Mesenchymal stem cell (in vitro differentiated cells and primary cell): ENCODE data around the gene PSTPIP1.

Source experiments
- DNase-seq: peaks from one replicate; pipeline ENCODE4 v3.0.0-alpha.2; 2013
- H2AFZ ChIP-seq: one replicate; pipeline ENCODE4 v1.6.1; 2013; ENCODE audit warnings: low read depth, mild to moderate bottlenecking, control low read depth, inconsistent platforms, low read length, moderate library complexity
- H2AK5ac ChIP-seq: 2 replicates; pipeline ENCODE4 v1.6.1; 2013; ENCODE audit warnings: low read length, moderate library complexity, mild to moderate bottlenecking, inconsistent platforms; ENCODE audit not compliant: severe bottlenecking
- H2BK120ac ChIP-seq: one replicate; pipeline ENCODE4 v1.6.1; 2013; ENCODE audit warnings: low read depth, mild to moderate bottlenecking, inconsistent platforms, low read length, moderate library complexity
- H2BK12ac ChIP-seq, 2 experiments: one replicate each; pipeline ENCODE4 v1.6.1; 2013; ENCODE audit warnings: inconsistent platforms in 2 of 2, low read length in 2 of 2, mild to moderate bottlenecking in 2 of 2, moderate library complexity in 2 of 2, control low read depth in 1 of 2
- H2BK15ac ChIP-seq: one replicate; pipeline ENCODE4 v1.6.1; 2013; ENCODE audit warnings: mild to moderate bottlenecking, low read depth, inconsistent platforms; ENCODE audit not compliant: poor library complexity, severe bottlenecking
- H2BK5ac ChIP-seq: 2 replicates; pipeline ENCODE4 v1.6.1; 2013; ENCODE audit warnings: low read depth, mild to moderate bottlenecking, low read length, control low read depth, inconsistent platforms; ENCODE audit not compliant: poor library complexity, severe bottlenecking
- H3K14ac ChIP-seq, 2 experiments: one replicate each; pipeline ENCODE4 v1.6.1; 2013; ENCODE audit warnings: inconsistent platforms in 2 of 2, low read length in 2 of 2, control low read depth in 1 of 2, mild to moderate bottlenecking in 1 of 2, moderate library complexity in 1 of 2
- H3K18ac ChIP-seq, 2 experiments: one replicate each; pipeline ENCODE4 v1.6.1; 2013; ENCODE audit warnings: inconsistent platforms in 2 of 2, low read length in 2 of 2, control low read depth in 1 of 2, low read depth in 1 of 2, mild to moderate bottlenecking in 1 of 2
- H3K23ac ChIP-seq, 2 experiments: one replicate each; pipeline ENCODE4 v1.6.1; 2013; ENCODE audit warnings: inconsistent platforms in 2 of 2, low read length in 2 of 2, mild to moderate bottlenecking in 2 of 2, moderate library complexity in 2 of 2, control low read depth in 1 of 2
- H3K27ac ChIP-seq: 2 replicates; pipeline ENCODE4 v1.5.1; 2013; ENCODE audit warnings: mild to moderate bottlenecking, moderate library complexity, low read length, control low read depth, inconsistent platforms; ENCODE audit not compliant: poor library complexity, severe bottlenecking
- H3K27me3 ChIP-seq, 2 experiments: 2 replicates each; pipeline versions ENCODE4 v1.6.1 to v1.7.0; 2013; ENCODE audit warnings: low read length in 2 of 2, mild to moderate bottlenecking in 2 of 2, moderate library complexity in 2 of 2, control low read depth in 1 of 2, inconsistent platforms in 1 of 2; ENCODE audit not compliant: control insufficient read depth in 1 of 2, insufficient read depth in 1 of 2
- H3K36me3 ChIP-seq, 2 experiments: 2 replicates each; pipeline versions ENCODE4 v1.6.1 to v1.7.0; 2013; ENCODE audit warnings: low read length in 2 of 2, control low read depth in 1 of 2, inconsistent platforms in 1 of 2, low read depth in 1 of 2, mild to moderate bottlenecking in 1 of 2; ENCODE audit not compliant: insufficient read depth in 2 of 2, control insufficient read depth in 1 of 2
- H3K4ac ChIP-seq, 2 experiments: one replicate each; pipeline ENCODE4 v1.6.1; 2013; ENCODE audit warnings: inconsistent platforms in 2 of 2, low read length in 2 of 2, mild to moderate bottlenecking in 2 of 2, moderate library complexity in 2 of 2, control low read depth in 1 of 2, low read depth in 1 of 2
- H3K4me1 ChIP-seq: 2 replicates; pipeline ENCODE4 v1.6.1; 2013; ENCODE audit warnings: low read depth, low read length, control low read depth; ENCODE audit not compliant: control insufficient read depth, insufficient read depth
- H3K4me2 ChIP-seq: 2 replicates; pipeline ENCODE4 v1.6.1; 2013; ENCODE audit warnings: low read length, mild to moderate bottlenecking, inconsistent platforms; ENCODE audit not compliant: poor library complexity, severe bottlenecking
- H3K4me3 ChIP-seq, 2 experiments: 2 replicates each; pipeline versions ENCODE4 v1.5.1 to v1.7.0; 2013; ENCODE audit warnings: low read length in 2 of 2, mild to moderate bottlenecking in 2 of 2, control low read depth in 1 of 2, low read depth in 1 of 2; ENCODE audit not compliant: insufficient read depth in 1 of 2
- H3K79me1 ChIP-seq: replicated peaks from 2 replicates; pipeline ENCODE4 v1.6.1; 2013; ENCODE audit warnings: mild to moderate bottlenecking, control low read depth, low read length, inconsistent platforms; ENCODE audit not compliant: poor library complexity, severe bottlenecking
- H3K9ac ChIP-seq: 2 replicates; pipeline ENCODE4 v1.7.0; 2013; ENCODE audit warnings: mild to moderate bottlenecking, low read length, moderate library complexity
- H3K9me3 ChIP-seq: 2 replicates; pipeline ENCODE4 v1.7.0; 2013; ENCODE audit warnings: mild to moderate bottlenecking, low read length; ENCODE audit not compliant: control insufficient read depth
- H4K8ac ChIP-seq: one replicate; pipeline ENCODE4 v1.6.1; 2013; ENCODE audit warnings: inconsistent platforms, mild to moderate bottlenecking, low read length, moderate library complexity
- H4K91ac ChIP-seq: one replicate; pipeline ENCODE4 v1.6.1; 2013; ENCODE audit warnings: mild to moderate bottlenecking, low read length, inconsistent platforms
- WGBS: methylation state at CpG from one replicate; pipeline ENCODE4 v1.1.7; 2013; ENCODE audit warnings: mixed read lengths; 5-methylcytosine and 5-hydroxymethylcytosine counted together

Gene PSTPIP1

DNA sequence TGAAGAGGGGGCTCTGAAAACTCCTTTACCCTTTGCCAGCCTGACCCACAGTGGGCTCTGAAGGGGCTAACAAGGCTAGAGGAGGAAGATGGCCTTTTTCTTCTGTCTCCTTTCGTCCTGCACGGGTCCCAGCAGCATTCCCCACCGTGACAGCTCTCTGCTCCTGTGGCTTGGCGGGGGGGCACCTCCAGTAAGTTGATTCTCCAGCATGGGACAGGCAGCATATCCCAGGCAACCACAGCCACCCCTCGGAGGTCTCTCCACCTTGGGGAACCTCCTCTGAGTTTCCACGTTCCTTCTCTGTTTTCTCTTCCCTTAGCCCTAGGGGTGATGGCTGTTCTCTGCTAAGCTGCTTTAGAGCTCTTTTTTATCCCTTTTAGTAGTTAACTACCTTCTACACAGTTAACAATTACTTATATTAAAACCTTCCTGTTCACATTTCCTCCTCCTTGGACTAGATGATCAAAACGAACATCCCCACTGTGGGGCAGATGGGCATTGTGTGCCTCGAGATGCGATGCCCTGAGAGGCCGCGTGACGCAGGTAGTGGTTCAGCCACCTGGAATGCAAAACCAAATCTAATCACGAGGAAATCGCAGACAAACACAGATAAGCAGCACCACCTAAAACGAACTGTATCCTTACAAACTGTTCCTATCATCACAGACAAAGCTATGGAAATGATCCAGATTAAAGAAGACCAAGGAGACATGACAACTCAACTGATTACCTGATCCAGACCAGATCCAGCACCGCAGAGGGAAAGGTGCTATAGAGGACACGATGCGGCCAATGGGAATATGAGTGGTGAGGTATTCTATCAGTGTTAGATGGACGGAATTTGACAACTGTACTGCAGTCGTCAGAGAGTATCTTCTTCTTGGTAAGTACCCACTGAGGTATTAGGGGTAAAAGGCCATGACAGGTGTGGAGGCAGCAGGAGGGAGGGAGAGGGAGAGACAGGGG is 48.3 kb downstream of the PSTPIP1 start:
- Histone ChIP-seq H2BK15ac (no peak overlapping the region), H3K9ac (no peak overlapping the region), H3K4me3 (no peak overlapping the region), H4K91ac (no peak overlapping the region), H2BK5ac (no peak overlapping the region), H3K14ac (peak overlapping the region in 1 of 2 experiments; percentile 65), H3K36me3 (peaks cover 37 to 62% of the 10 kb centered on the region in 2 experiments), H2BK12ac (no peak overlapping the region), H3K18ac (no peak overlapping the region), H4K8ac (no peak overlapping the region), H3K4me1 (no peaks in the 10 kb centered on the region), H3K27ac (no peak overlapping the region), H2AFZ (no peak overlapping the region), H3K9me3 (no peaks in the 10 kb centered on the region), H3K23ac (no peak overlapping the region), H3K4ac (no peak overlapping the region), H3K4me2 (no peak overlapping the region), H3K79me1 (peaks cover 35% of the 10 kb centered on the region), H2AK5ac (no peak overlapping the region), H2BK120ac (no peak overlapping the region), H3K27me3 (no peaks in the 10 kb centered on the region)
- no peak for DNase-seq
- 90% methylated on average over 20 of the region's 20 CpGs for WGBS

DNA sequence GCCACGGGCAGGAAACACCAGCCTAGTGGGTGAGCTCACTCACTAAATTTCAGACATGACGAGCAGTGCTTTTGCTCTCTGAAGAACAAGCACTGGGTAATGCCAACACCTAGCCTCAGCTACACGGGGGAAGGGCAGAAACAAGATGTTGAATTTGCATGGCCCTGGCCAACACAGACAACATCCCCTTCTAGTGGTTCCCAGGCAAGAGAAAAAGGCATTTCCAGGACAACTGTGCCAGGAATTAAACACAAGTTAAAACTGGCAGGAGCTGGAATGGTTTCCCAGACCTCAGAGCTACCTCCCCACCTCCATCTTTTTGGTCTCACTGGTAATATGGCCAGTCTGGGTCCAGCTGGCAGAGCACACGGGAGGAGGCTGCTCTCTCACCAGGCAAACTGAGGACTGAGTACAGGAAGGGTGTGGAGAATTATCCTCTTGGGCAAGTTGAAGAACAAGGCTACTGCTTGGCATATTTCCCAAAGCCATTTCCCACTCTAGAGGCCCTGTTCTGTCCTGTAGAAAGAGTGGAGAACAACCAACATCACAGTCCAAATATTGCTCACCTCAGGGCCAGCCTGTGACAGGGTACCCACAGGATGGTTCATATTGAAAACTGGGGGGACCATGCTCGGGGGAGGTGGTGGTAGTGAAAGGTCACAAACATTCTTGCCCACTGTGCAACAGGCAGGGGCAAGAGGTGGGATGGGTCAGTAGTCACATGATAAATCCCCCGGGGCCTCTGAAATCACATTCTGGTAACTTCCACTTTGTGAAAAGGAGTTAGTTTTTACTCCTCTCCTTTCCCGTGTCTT is 49.5 kb downstream of the PSTPIP1 start:
- Histone ChIP-seq H3K9me3 (no peaks in the 10 kb centered on the region), H2BK5ac (no peak overlapping the region), H2BK12ac (no peak overlapping the region), H2BK120ac (no peak overlapping the region), H3K79me1 (peaks cover 35% of the 10 kb centered on the region), H3K27ac (no peak overlapping the region), H4K8ac (no peak overlapping the region), H2AK5ac (no peak overlapping the region), H3K9ac (no peak overlapping the region), H3K18ac (no peak overlapping the region), H3K4ac (no peak overlapping the region), H3K4me3 (no peak overlapping the region), H3K4me2 (no peak overlapping the region), H4K91ac (no peak overlapping the region), H3K36me3 (peaks cover 37 to 69% of the 10 kb centered on the region in 2 experiments), H2AFZ (no peak overlapping the region), H3K23ac (no peak overlapping the region), H2BK15ac (no peak overlapping the region), H3K27me3 (no peaks in the 10 kb centered on the region), H3K14ac (no peak overlapping the region), H3K4me1 (no peaks in the 10 kb centered on the region)
- no peak for DNase-seq
- 98% methylated on average over 6 of the region's 7 CpGs for WGBS

DNA sequence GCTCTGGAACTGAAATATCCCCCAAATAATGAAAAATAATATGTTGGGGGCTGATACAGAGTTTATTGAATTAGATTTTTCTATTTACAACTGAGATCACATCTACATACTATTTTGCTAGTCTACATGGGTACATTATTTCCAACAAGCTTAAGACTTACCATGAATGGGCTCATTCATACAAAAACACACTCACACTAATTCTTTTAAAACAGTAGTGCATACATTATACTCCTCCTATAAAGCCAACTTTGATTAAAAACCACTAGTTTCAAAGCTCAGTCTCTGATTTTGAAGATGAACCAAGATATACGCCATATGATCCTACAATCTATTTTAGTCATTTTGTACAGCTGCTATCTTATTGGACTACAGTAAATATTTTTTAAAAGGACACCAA is 51.1 kb downstream of the PSTPIP1 start:
- DNase-seq = no peak
- WGBS = 100% methylated on average over 1 of the region's 1 CpG
- Histone ChIP-seq H3K9ac (no peak overlapping the region), H3K36me3 (peaks cover 37 to 84% of the 10 kb centered on the region in 2 experiments), H3K4me2 (no peak overlapping the region), H3K27ac (no peak overlapping the region), H2BK12ac (no peak overlapping the region), H3K27me3 (no peaks in the 10 kb centered on the region), H3K14ac (no peak overlapping the region), H2BK15ac (no peak overlapping the region), H2AK5ac (no peak overlapping the region), H4K91ac (no peak overlapping the region), H3K4me3 (no peak overlapping the region), H2AFZ (no peak overlapping the region), H2BK120ac (no peak overlapping the region), H3K18ac (no peak overlapping the region), H2BK5ac (no peak overlapping the region), H3K9me3 (no peaks in the 10 kb centered on the region), H3K23ac (no peak overlapping the region), H4K8ac (no peak overlapping the region), H3K4me1 (no peaks in the 10 kb centered on the region), H3K4ac (no peak overlapping the region), H3K79me1 (peaks cover 37% of the 10 kb centered on the region)
